CD14-positive monocyte (primary cell): ENCODE measurements around the gene DESI1. TPM values are rescaled to one million over a fixed set of nuclear protein-coding genes. Genes with fewer than 3 reads are reported as not detected.

Experiments used
- DNase-seq, 3 donors: peaks; one replicate each; pipeline ENCODE4 v3.0.0-alpha.2; 2011 to 2022
- H2AFZ ChIP-seq: 2 replicates; pipeline ENCODE4 v1.6.0; 2012; ENCODE audit warnings: mild to moderate bottlenecking, low read depth, low read length, inconsistent platforms; ENCODE audit not compliant: insufficient read depth, poor library complexity, severe bottlenecking
- H3K27ac ChIP-seq, 2 donors: 1 replicate in 1 of 2; 2 replicates in 1 of 2; pipeline ENCODE4 v1.5.1; 2012 to 2013; ENCODE audit warnings: low read length in 2 of 2, control low read depth in 1 of 2, inconsistent platforms in 1 of 2, low read depth in 1 of 2, mild to moderate bottlenecking in 1 of 2
- H3K27me3 ChIP-seq, 2 donors: one replicate each; pipeline versions ENCODE4 v1.6.0 to v1.6.1; 2011 to 2013; ENCODE audit warnings: low read length in 2 of 2; ENCODE audit not compliant: control insufficient read depth in 2 of 2, insufficient read depth in 2 of 2
- H3K36me3 ChIP-seq, 2 donors: replicated peaks in 1 of 2; 1 replicate in 1 of 2; 2 replicates in 1 of 2; pipeline versions ENCODE4 v1.5.1 to v1.6.1; 2012 to 2013; ENCODE audit warnings: low read length in 2 of 2, control low read depth in 1 of 2, inconsistent platforms in 1 of 2, mild to moderate bottlenecking in 1 of 2; ENCODE audit not compliant: insufficient read depth in 2 of 2, control insufficient read depth in 1 of 2
- H3K4me1 ChIP-seq, 2 donors: 1 replicate in 1 of 2; 2 replicates in 1 of 2; pipeline versions ENCODE4 v1.5.1 to v1.6.1; 2012 to 2013; ENCODE audit warnings: low read length in 2 of 2, control low read depth in 1 of 2, inconsistent platforms in 1 of 2, mild to moderate bottlenecking in 1 of 2, moderate library complexity in 1 of 2; ENCODE audit not compliant: insufficient read depth in 2 of 2, control insufficient read depth in 1 of 2
- H3K4me2 ChIP-seq: replicated peaks from 2 replicates; pipeline ENCODE3; 2012; ENCODE audit warnings: low read length, moderate library complexity, mild to moderate bottlenecking; ENCODE audit not compliant: poor library complexity, severe bottlenecking; ENCODE audit errors: extremely low read depth
- H3K4me3 ChIP-seq, 3 experiments: fragments of 200-600 bp in 1 of 3; sonication (generic) in 1 of 3; replicated peaks in 1 of 3; 1 replicate in 2 of 3; 2 replicates in 1 of 3; pipeline ENCODE4 v1.5.1; 2011 to 2013; ENCODE audit warnings: low read length in 3 of 3, mild to moderate bottlenecking in 3 of 3, control low read depth in 2 of 3, low read depth in 2 of 3, inconsistent platforms in 1 of 3, moderate library complexity in 1 of 3
- H3K79me2 ChIP-seq: 2 replicates; pipeline ENCODE4 v1.6.0; 2012; ENCODE audit warnings: mild to moderate bottlenecking, control low read depth, inconsistent platforms, low read length, moderate library complexity; ENCODE audit not compliant: insufficient read depth
- H3K9ac ChIP-seq: 2 replicates; pipeline ENCODE4 v1.6.0; 2017; ENCODE audit warnings: low read length, mild to moderate bottlenecking; ENCODE audit not compliant: insufficient read depth, poor library complexity, severe bottlenecking
- H3K9me3 ChIP-seq, 2 donors: replicated peaks in 1 of 2; 1 replicate in 1 of 2; 2 replicates in 1 of 2; pipeline versions ENCODE4 v1.5.1 to v1.6.1; 2012 to 2013; ENCODE audit warnings: low read length in 2 of 2, control low read depth in 1 of 2; ENCODE audit not compliant: control insufficient read depth in 1 of 2, insufficient read depth in 1 of 2
- H4K20me1 ChIP-seq: 2 replicates; pipeline ENCODE4 v1.6.0; 2012; ENCODE audit warnings: mild to moderate bottlenecking, low read length, control low read depth, moderate library complexity; ENCODE audit not compliant: insufficient read depth
- H3K27ac Mint-ChIP-seq, 7 donors: one replicate each; pipeline ENCODE4 v1.8.0; 2020; ENCODE audit warnings: mild to moderate bottlenecking in 7 of 7, mixed read lengths in 7 of 7, moderate library complexity in 6 of 7, inconsistent platforms in 2 of 7
- H3K27me3 Mint-ChIP-seq, 3 donors: one replicate each; pipeline ENCODE4 v1.8.0; 2021 to 2022; ENCODE audit warnings: low read depth in 3 of 3, mild to moderate bottlenecking in 3 of 3, mixed read lengths in 3 of 3, moderate library complexity in 3 of 3, inconsistent platforms in 1 of 3
- H3K36me3 Mint-ChIP-seq, 2 donors: one replicate each; pipeline ENCODE4 v1.8.0; 2020; ENCODE audit warnings: mixed read lengths in 2 of 2, inconsistent platforms in 1 of 2, mild to moderate bottlenecking in 1 of 2
- H3K4me1 Mint-ChIP-seq: one replicate; pipeline ENCODE4 v1.8.0; 2020; ENCODE audit warnings: mild to moderate bottlenecking, mixed read lengths
- H3K4me3 Mint-ChIP-seq, 2 donors: one replicate each; pipeline ENCODE4 v1.8.0; 2020; ENCODE audit warnings: mild to moderate bottlenecking in 2 of 2, mixed read lengths in 2 of 2, moderate library complexity in 1 of 2
- H3K9me3 Mint-ChIP-seq, 7 donors: one replicate each; pipeline ENCODE4 v1.8.0; 2020 to 2022; ENCODE audit warnings: mixed read lengths in 7 of 7, mild to moderate bottlenecking in 6 of 7, moderate library complexity in 6 of 7, inconsistent platforms in 2 of 7
- WGBS: methylation state at CpG from one replicate; pipeline ENCODE4 v1.1.5; 2013; ENCODE audit warnings: missing lambda C conversion rate; ENCODE audit not compliant: insufficient coverage; 5-methylcytosine and 5-hydroxymethylcytosine counted together
- intact Hi-C, 2 donors: fragments of 100-400 bp; cut with micrococcal nuclease; formaldehyde crosslinking; loops; one replicate each; pipeline versions ENCODE4 v1.15.0 to v1.15.1; 2023
- polyA plus RNA-seq, 3 donors: library from polyadenylated mRNA; depleted of rRNA in 1 of 3; unstranded in 2 of 3; stranded (reverse) in 1 of 3; fragments of 300-500 nt in 2 of 3; fragments of >200 nt in 1 of 3; fragmentation: Illumina TruSeq in 2 of 3; gene quantifications; 1 replicate in 2 of 3; 2 replicates in 1 of 3; pipeline ENCODE4 v1.2.3, GENCODE V29; 2012 to 2021
- TF ChIP-seq, protein P1 (sequence below): fragments of 200-600 bp; IDR thresholded peaks from one replicate; pipeline ENCODE4 v1.8.0; 2022; ENCODE audit warnings: antibody characterized with exemption, mild to moderate bottlenecking

The DESI1 gene
- polyA plus RNA-seq, 3 donors: 15.8 to 33.7 (median 31.5) TPM

DNA sequence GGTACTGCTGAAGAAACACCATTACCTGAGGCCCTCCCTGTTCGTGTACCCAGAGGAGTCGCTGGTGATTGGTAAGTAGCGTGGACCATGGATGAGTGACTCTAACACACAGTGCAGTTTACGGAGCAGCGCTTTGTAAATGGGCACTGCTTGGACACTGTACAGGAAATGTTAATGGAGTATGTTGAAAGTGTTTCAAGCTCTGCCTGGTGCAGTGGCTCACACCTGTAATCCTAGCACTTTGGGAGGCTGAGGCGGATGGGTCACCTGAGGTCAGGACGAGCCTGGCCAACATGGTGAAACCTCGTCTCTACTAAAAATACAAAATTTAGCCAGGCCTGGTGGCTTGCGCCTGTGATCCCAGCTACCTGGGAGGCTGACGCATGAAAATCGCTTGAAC, 30.0 kb upstream of the DESI1 start:
- Histone ChIP-seq H3K27ac (no peak overlapping the region), H3K9ac (no peak overlapping the region), H3K4me2 (no peak overlapping the region), H3K4me3 (no peak overlapping the region), H2AFZ (no peak overlapping the region), H3K27me3 (no peaks in the 10 kb centered on the region), H3K79me2 (peaks cover 3% of the 10 kb centered on the region), H3K9me3 (no peaks in the 10 kb centered on the region), H3K4me1 (no peaks in the 10 kb centered on the region), H3K36me3 (peaks cover 90 to 95% of the 10 kb centered on the region in 2 donors), H4K20me1 (peaks cover 13% of the 10 kb centered on the region)
- no peaks in the 10 kb centered on the region for H3K9me3 Mint-ChIP-seq
- H3K4me3 Mint-ChIP-seq: no peak overlapping the region
- no peak for DNase-seq
- no peaks in the 10 kb centered on the region for H3K27me3 Mint-ChIP-seq
- no peaks in the 10 kb centered on the region for H3K4me1 Mint-ChIP-seq
- no peak overlapping the region for H3K27ac Mint-ChIP-seq
- WGBS: 98% methylated on average over 11 of the region's 11 CpGs
- intact Hi-C loops: no loop called here
- TF ChIP-seq, protein P1, sequence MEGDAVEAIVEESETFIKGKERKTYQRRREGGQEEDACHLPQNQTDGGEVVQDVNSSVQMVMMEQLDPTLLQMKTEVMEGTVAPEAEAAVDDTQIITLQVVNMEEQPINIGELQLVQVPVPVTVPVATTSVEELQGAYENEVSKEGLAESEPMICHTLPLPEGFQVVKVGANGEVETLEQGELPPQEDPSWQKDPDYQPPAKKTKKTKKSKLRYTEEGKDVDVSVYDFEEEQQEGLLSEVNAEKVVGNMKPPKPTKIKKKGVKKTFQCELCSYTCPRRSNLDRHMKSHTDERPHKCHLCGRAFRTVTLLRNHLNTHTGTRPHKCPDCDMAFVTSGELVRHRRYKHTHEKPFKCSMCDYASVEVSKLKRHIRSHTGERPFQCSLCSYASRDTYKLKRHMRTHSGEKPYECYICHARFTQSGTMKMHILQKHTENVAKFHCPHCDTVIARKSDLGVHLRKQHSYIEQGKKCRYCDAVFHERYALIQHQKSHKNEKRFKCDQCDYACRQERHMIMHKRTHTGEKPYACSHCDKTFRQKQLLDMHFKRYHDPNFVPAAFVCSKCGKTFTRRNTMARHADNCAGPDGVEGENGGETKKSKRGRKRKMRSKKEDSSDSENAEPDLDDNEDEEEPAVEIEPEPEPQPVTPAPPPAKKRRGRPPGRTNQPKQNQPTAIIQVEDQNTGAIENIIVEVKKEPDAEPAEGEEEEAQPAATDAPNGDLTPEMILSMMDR: no peak
- peaks cover 73 to 94% of the 10 kb centered on the region in 2 donors for H3K36me3 Mint-ChIP-seq

DNA sequence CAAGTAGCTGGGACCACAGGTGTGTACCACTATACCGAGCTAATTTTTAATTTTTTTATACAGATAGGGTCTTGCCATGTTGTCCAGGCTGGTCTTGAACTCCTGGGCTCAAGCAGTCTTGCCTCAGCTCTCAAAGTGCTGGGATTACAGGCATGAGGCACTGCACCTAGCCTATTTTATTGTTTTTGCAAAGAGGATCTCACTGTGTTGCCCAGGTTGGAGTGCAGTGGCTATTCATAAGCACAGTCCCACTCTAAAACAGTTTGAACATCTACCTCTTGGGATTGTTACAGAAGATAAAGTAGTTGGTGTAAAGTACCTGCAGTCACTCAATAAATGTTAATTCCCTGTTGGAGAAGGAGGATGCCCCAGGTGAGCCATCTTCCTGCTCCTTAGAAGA, 29.4 kb upstream of the DESI1 start:
- Histone ChIP-seq H3K4me1 (no peaks in the 10 kb centered on the region), H3K9ac (no peak overlapping the region), H3K4me2 (no peak overlapping the region), H3K9me3 (no peaks in the 10 kb centered on the region), H3K4me3 (no peak overlapping the region), H3K36me3 (peaks cover 90 to 95% of the 10 kb centered on the region in 2 donors), H3K27ac (no peak overlapping the region), H2AFZ (no peak overlapping the region), H3K79me2 (peaks cover 3% of the 10 kb centered on the region), H4K20me1 (peaks cover 13% of the 10 kb centered on the region), H3K27me3 (no peaks in the 10 kb centered on the region)
- Mint-ChIP-seq H3K4me3 (no peak overlapping the region), H3K36me3 (peaks cover 70 to 94% of the 10 kb centered on the region in 2 donors), H3K4me1 (no peaks in the 10 kb centered on the region), H3K9me3 (no peaks in the 10 kb centered on the region), H3K27me3 (no peaks in the 10 kb centered on the region), H3K27ac (no peak overlapping the region)
- intact Hi-C loops: no loop called here
- TF ChIP-seq, protein P1: no peak
- no CpG with 5 or more reads among the region's 1 CpG for WGBS
- DNase-seq: no peak
